B cell (primary cell): Measurements from ENCODE around the gene TNRC6B. TPM values are rescaled to one million over a fixed set of nuclear protein-coding genes. Genes with fewer than 3 reads are reported as not detected.

ENCODE experiments used
- ATAC-seq: fragments of 200-7000 bp; cut with Tn5 transposase; one replicate; pipeline ENCODE4 v1.10.0; 2021; ENCODE audit warnings: low read depth, mild to moderate bottlenecking, moderate number of reproducible peaks, moderate library complexity
- CTCF ChIA-PET: fragments of 350-600 bp; sonication (Branson Sonifier 250); formaldehyde crosslinking; loops from one replicate; lab custom pipeline; 2021; ENCODE audit warnings: antibody characterized with exemption, inconsistent platforms; lab: Charles Lee
- POLR2A ChIA-PET: fragments of 350-600 bp; sonication (Branson Sonifier 250); formaldehyde crosslinking; loops from one replicate; lab custom pipeline; 2021; ENCODE audit warnings: antibody characterized with exemption; lab: Charles Lee
- DNase-seq: peaks from one replicate; pipeline ENCODE4 v3.0.0; 2013
- H2AFZ ChIP-seq: 2 replicates; pipeline ENCODE4 v1.6.1; 2012; ENCODE audit warnings: mild to moderate bottlenecking, low read depth, low read length; ENCODE audit not compliant: insufficient read depth, poor library complexity, severe bottlenecking
- H3K27ac ChIP-seq, 2 donors: 1 replicate in 1 of 2; 2 replicates in 1 of 2; pipeline ENCODE4 v1.5.1; 2012 to 2013; ENCODE audit warnings: low read length in 2 of 2, mild to moderate bottlenecking in 2 of 2, moderate library complexity in 1 of 2
- H3K27me3 ChIP-seq, 4 experiments: fragments of 200-600 bp in 1 of 4; sonication (generic) in 1 of 4; replicated peaks in 1 of 4; 1 replicate in 2 of 4; 2 replicates in 2 of 4; pipeline versions ENCODE4 v1.6.1 to v1.7.0; 2013 to 2016; ENCODE audit warnings: low read length in 3 of 4, mild to moderate bottlenecking in 2 of 4, mixed read lengths in 1 of 4, moderate library complexity in 1 of 4; ENCODE audit not compliant: insufficient read depth in 4 of 4, control insufficient read depth in 3 of 4; ENCODE audit errors: control extremely low read depth in 1 of 4
- H3K36me3 ChIP-seq, 2 experiments: replicated peaks in 1 of 2; 1 replicate in 1 of 2; 2 replicates in 1 of 2; pipeline versions ENCODE4 v1.6.1 to v1.7.1; 2013; ENCODE audit warnings: low read length in 1 of 2; ENCODE audit not compliant: insufficient read depth in 2 of 2, control insufficient read depth in 1 of 2; ENCODE audit errors: control extremely low read depth in 1 of 2, extremely low read depth in 1 of 2
- H3K4me1 ChIP-seq, 2 donors: fragments of 200-600 bp in 1 of 2; sonication (generic) in 1 of 2; 1 replicate in 1 of 2; 2 replicates in 1 of 2; pipeline versions ENCODE4 v1.5.1 to v1.6.1; 2013 to 2017; ENCODE audit warnings: low read length in 2 of 2; ENCODE audit not compliant: control insufficient read depth in 2 of 2, insufficient read depth in 2 of 2
- H3K4me2 ChIP-seq: replicated peaks from 2 replicates; pipeline ENCODE3; 2012; ENCODE audit warnings: mild to moderate bottlenecking, low read depth, low read length; ENCODE audit not compliant: poor library complexity, severe bottlenecking
- H3K4me3 ChIP-seq, 5 experiments: fragments of 200-600 bp in 1 of 5; sonication (generic) in 1 of 5; 1 replicate in 3 of 5; 2 replicates in 2 of 5; pipeline versions ENCODE4 v1.5.1 to v1.7.0; 2011 to 2016; ENCODE audit warnings: low read length in 4 of 5, mild to moderate bottlenecking in 4 of 5, low read depth in 2 of 5, control low read depth in 1 of 5, moderate library complexity in 1 of 5; ENCODE audit not compliant: insufficient read depth in 1 of 5; ENCODE audit errors: control extremely low read depth in 1 of 5, extremely low read depth in 1 of 5
- H3K79me2 ChIP-seq: fragments of 200-600 bp; sonication (generic); one replicate; pipeline ENCODE4 v1.6.0; 2016; ENCODE audit warnings: low read length; ENCODE audit not compliant: control insufficient read depth, insufficient read depth
- H3K9ac ChIP-seq: fragments of 200-600 bp; sonication (generic); 2 replicates; pipeline ENCODE4 v1.6.1; 2017; ENCODE audit warnings: mild to moderate bottlenecking, low read length, moderate library complexity
- H3K9me3 ChIP-seq, 3 donors: one replicate each; pipeline versions ENCODE4 v1.6.1 to v1.7.1; 2013; ENCODE audit warnings: low read length in 2 of 3; ENCODE audit not compliant: control insufficient read depth in 2 of 3, insufficient read depth in 1 of 3; ENCODE audit errors: control extremely low read depth in 1 of 3
- H4K20me1 ChIP-seq: 2 replicates; pipeline ENCODE4 v1.6.0; 2012; ENCODE audit warnings: mild to moderate bottlenecking, low read length; ENCODE audit not compliant: insufficient read depth, control insufficient read depth, poor library complexity, severe bottlenecking
- H3K27ac Mint-ChIP-seq: one replicate; pipeline ENCODE4 v1.8.0; 2021; ENCODE audit warnings: mixed read lengths
- H3K27me3 Mint-ChIP-seq: one replicate; pipeline ENCODE4 v1.8.0; 2021; ENCODE audit warnings: mixed read lengths
- H3K4me1 Mint-ChIP-seq: one replicate; pipeline ENCODE4 v1.8.0; 2021; ENCODE audit warnings: mixed read lengths
- H3K4me3 Mint-ChIP-seq: one replicate; pipeline ENCODE4 v1.8.0; 2021; ENCODE audit warnings: mixed read lengths
- H3K9me3 Mint-ChIP-seq: one replicate; pipeline ENCODE4 v1.8.0; 2022; ENCODE audit warnings: mixed read lengths; ENCODE audit not compliant: insufficient read depth
- EZH2 ChIP-seq: IDR thresholded peaks from 2 replicates; pipeline ENCODE4 v1.6.1; 2012; ENCODE audit warnings: borderline replicate concordance, low read depth, mild to moderate bottlenecking, moderate library complexity, low read length; ENCODE audit not compliant: insufficient read depth, poor library complexity, severe bottlenecking
- WGBS: methylation state at CpG from one replicate; pipeline ENCODE4 v1.1.5; 2013; ENCODE audit warnings: missing lambda C conversion rate; ENCODE audit not compliant: insufficient coverage; 5-methylcytosine and 5-hydroxymethylcytosine counted together
- intact Hi-C: fragments of 100-400 bp; cut with micrococcal nuclease; formaldehyde crosslinking; loops from one replicate; pipeline ENCODE4 v1.10.0; 2022
- polyA plus RNA-seq: library from polyadenylated mRNA; depleted of rRNA; stranded (reverse); fragments of >200 nt; gene quantifications from 2 replicates; pipeline ENCODE4 v1.2.3, GENCODE V29; 2012
- total RNA-seq, 2 donors: library from RNA; stranded (reverse); fragments of 120-200 nt in 1 of 2; gene quantifications; 1 replicate in 1 of 2; 2 replicates in 1 of 2; pipeline versions ENCODE4 v1.2.3 to v1.2.4, GENCODE V29; 2013 to 2022
- TF ChIP-seq, protein P1 (sequence below): fragments of 200-600 bp; IDR thresholded peaks from one replicate; pipeline ENCODE4 v1.8.0; 2022; ENCODE audit warnings: antibody characterized with exemption, mild to moderate bottlenecking

TNRC6B gene
- total and polyA plus RNA-seq, 2 donors (not counting 1 experiment from before 2014, with no cell fraction given) = 28.8 to 210 TPM

DNA sequence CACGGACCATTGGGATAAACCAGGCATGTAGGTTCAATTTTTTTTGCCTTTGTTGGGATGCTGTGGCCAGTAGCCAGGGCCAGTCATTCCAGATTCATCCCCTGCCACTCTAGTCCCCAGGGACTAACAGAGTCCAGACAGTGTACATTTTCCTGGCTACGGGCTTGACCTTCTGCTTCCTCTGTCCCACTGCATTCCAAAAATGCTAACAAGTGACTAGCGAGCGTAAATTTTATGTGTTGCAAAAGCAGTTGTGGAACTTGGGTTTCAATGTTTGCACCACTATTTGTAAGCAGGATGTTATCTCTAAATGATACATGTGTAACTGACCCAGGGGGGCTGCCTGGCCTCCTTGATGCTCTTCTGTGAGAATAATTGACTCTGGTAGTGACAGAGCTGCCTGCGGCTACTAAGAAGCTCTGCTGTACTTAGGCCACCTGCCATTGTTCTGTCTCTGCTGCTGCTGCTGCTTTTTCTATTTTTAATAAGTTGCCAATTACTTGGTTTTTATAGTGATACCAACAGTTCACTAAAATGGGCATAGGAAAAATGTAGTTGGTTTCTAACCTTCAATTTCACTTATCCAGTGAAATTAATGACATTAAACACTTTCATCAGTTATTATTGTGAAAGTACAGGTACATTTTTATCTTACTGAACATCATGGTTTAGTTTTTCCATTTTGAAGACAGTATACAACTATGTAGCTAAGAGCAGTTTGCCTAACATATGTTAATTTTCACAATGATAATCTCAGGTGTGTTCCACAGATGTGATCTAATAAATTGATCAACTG lies 26.8 kb downstream of the TNRC6B start:
- H3K79me2 ChIP-seq = peaks cover 92% of the 10 kb centered on the region
- CTCF ChIA-PET = no interaction called here

DNA sequence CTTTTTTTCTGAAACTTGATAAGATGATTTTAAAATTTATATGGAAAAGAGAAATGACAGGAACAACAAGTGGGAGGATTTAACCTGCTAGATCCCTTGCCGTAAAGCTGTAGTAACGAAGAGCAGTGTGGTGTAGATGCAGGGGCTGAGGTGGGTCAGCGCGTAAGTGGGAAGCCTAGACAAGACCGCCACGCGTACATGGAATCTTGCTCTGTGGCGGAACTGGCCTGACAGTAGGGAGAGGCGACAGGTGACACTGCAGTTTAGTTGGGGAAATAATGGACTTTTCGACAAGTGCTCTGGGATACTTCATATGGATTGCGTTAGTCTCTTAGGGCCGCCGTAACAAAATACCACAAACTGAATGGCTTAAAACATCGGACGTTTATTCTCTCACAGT lies 28.8 kb downstream of the TNRC6B start:
- CTCF ChIA-PET = no interaction called here

More for the DNA sequence above, 26.8 kb downstream of the TNRC6B start:
- H3K4me3 Mint-ChIP-seq = no peak overlapping the region
- peak overlapping the region; percentile 32 for H3K27ac Mint-ChIP-seq
- peaks cover 60% of the 10 kb centered on the region for H3K4me1 Mint-ChIP-seq
- Histone ChIP-seq H3K36me3 (peaks cover 0 to 5% of the 10 kb centered on the region in 2 experiments), H4K20me1 (peaks cover 58% of the 10 kb centered on the region), H3K4me2 (peak overlapping the region; percentile 48), H3K9ac (no peak overlapping the region), H3K27ac (peak overlapping the region in 1 of 2 donors; percentile 80), H3K27me3 (no peaks in the 10 kb centered on the region), H2AFZ (no peak overlapping the region), H3K4me3 (no peak overlapping the region), H3K4me1 (peaks cover 40 to 46% of the 10 kb centered on the region in 2 donors), H3K9me3 (no peaks in the 10 kb centered on the region)
- 100% methylated on average over 3 of the region's 5 CpGs for WGBS
- POLR2A ChIA-PET = no interaction called here
- intact Hi-C loops = no loop called here
- H3K9me3 Mint-ChIP-seq = no peaks in the 10 kb centered on the region
- H3K27me3 Mint-ChIP-seq = no peaks in the 10 kb centered on the region
- ATAC-seq (no peak), DNase-seq (no peak)
- no peak for TF ChIP-seq EZH2
- TF ChIP-seq, protein P1, sequence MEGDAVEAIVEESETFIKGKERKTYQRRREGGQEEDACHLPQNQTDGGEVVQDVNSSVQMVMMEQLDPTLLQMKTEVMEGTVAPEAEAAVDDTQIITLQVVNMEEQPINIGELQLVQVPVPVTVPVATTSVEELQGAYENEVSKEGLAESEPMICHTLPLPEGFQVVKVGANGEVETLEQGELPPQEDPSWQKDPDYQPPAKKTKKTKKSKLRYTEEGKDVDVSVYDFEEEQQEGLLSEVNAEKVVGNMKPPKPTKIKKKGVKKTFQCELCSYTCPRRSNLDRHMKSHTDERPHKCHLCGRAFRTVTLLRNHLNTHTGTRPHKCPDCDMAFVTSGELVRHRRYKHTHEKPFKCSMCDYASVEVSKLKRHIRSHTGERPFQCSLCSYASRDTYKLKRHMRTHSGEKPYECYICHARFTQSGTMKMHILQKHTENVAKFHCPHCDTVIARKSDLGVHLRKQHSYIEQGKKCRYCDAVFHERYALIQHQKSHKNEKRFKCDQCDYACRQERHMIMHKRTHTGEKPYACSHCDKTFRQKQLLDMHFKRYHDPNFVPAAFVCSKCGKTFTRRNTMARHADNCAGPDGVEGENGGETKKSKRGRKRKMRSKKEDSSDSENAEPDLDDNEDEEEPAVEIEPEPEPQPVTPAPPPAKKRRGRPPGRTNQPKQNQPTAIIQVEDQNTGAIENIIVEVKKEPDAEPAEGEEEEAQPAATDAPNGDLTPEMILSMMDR = no peak

More for the DNA sequence above, 28.8 kb downstream of the TNRC6B start:
- H4K20me1 ChIP-seq = peaks cover 67% of the 10 kb centered on the region
- Mint-ChIP-seq H3K27me3 (no peaks in the 10 kb centered on the region), H3K27ac (no peak overlapping the region), H3K4me1 (peaks cover 70% of the 10 kb centered on the region), H3K9me3 (no peaks in the 10 kb centered on the region), H3K4me3 (no peak overlapping the region)
- no peak overlapping the region for H3K4me3 ChIP-seq
- peaks cover 87% of the 10 kb centered on the region for H3K79me2 ChIP-seq
- no peak overlapping the region for H3K9ac ChIP-seq
- H3K27me3 ChIP-seq = no peaks in the 10 kb centered on the region
- DNase-seq (no peak), ATAC-seq (no peak)
- TF ChIP-seq, protein P1 = no peak
- no peak for TF ChIP-seq EZH2
- POLR2A ChIA-PET = no interaction called here
- H3K9me3 ChIP-seq = no peaks in the 10 kb centered on the region
- no peak overlapping the region for H2AFZ ChIP-seq
- intact Hi-C loops = no loop called here
- H3K27ac ChIP-seq = no peak overlapping the region
- no peak overlapping the region for H3K4me2 ChIP-seq
- WGBS = 97% methylated on average over 15 of the region's 15 CpGs
- peaks cover 0 to 5% of the 10 kb centered on the region in 2 experiments for H3K36me3 ChIP-seq
- H3K4me1 ChIP-seq = peaks cover 55 to 58% of the 10 kb centered on the region in 2 donors
